Loucy (cell line): ENCODE results near the gene CLIP1.

Experiments
- CTCF ChIP-seq: fragments of 200-600 bp; sonication (generic); conservative IDR thresholded peaks from 2 replicates; pipeline ENCODE4 v1.5.1; 2014; ENCODE audit warnings: mild to moderate bottlenecking, antibody characterized with exemption, low read length
- EZH2phosphoT487 ChIP-seq: fragments of 200-600 bp; IDR thresholded peaks from 2 replicates; pipeline ENCODE4 v1.6.1; 2018; ENCODE audit warnings: antibody characterized with exemption, mild to moderate bottlenecking, moderate library complexity, borderline replicate concordance

- TF ChIP-seq CTCF (no peak), EZH2phosphoT487 (no peak)
Observed at GRCh38 chr12:122244565-122245371, 177.7 kb downstream of the CLIP1 start.
